ENCODE measurements around the gene GRK5.

DNA sequence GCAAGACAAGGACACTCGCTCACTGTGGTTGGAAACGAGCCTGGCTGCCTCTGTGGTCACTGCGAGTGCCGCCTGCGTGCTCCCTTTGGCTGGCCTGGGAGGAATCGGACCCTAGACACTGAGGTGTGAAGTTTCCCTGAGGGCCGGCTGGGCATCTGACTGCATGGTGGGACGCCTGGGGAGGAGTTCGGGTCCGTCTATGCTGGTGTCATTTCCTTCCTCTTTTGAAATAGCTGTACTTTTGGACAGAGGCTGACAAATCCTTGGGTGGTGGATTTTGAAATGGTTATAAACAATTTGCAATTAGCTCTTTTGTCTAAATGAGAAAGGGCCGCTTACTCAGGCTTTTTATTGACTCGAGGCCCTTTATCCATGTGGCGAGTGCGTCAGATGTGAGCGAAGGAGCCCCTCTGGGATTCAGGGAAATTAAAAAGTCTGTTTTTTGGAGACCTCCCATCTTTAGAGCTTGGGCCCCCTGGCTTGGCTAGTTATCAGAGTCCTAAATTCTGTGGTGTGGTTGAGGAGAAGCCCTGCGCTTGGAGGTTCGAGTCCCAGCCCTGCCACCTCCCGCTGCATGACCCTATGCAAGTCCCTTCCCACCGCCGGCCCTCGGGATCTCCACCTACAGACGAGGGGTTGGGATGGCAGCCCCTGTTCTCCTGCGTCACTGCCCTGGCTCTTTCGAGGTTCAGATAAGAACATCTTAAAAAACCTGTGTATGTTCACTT lies 188.1 kb downstream of the GRK5 start:
- TF ChIP-seq, protein P1, sequence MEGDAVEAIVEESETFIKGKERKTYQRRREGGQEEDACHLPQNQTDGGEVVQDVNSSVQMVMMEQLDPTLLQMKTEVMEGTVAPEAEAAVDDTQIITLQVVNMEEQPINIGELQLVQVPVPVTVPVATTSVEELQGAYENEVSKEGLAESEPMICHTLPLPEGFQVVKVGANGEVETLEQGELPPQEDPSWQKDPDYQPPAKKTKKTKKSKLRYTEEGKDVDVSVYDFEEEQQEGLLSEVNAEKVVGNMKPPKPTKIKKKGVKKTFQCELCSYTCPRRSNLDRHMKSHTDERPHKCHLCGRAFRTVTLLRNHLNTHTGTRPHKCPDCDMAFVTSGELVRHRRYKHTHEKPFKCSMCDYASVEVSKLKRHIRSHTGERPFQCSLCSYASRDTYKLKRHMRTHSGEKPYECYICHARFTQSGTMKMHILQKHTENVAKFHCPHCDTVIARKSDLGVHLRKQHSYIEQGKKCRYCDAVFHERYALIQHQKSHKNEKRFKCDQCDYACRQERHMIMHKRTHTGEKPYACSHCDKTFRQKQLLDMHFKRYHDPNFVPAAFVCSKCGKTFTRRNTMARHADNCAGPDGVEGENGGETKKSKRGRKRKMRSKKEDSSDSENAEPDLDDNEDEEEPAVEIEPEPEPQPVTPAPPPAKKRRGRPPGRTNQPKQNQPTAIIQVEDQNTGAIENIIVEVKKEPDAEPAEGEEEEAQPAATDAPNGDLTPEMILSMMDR (IDR thresholded peaks at IDR 0.05) = no peak
- TF ChIP-seq ZFX (IDR thresholded peaks at IDR 0.05; ENCODE audit: borderline replicate concordance) = no peak
